AG09309 (cell line): ENCODE data around the gene TMA7.

Source experiments
- DNase-seq: peaks from one replicate; pipeline ENCODE4 v3.0.0-alpha.2; 2010; ENCODE audit warnings: low read depth
- H3K4me3 ChIP-seq: 2 replicates; pipeline ENCODE4 v1.5.1; 2011; ENCODE audit warnings: mild to moderate bottlenecking, low read depth, low read length, moderate library complexity; ENCODE audit not compliant: control insufficient read depth
- TF ChIP-seq, protein P1 (sequence below): IDR thresholded peaks from 2 replicates; pipeline ENCODE4 v1.5.1; 2011; ENCODE audit warnings: mild to moderate bottlenecking, low read depth, low read length, inconsistent platforms; ENCODE audit not compliant: insufficient read depth, control insufficient read depth; ENCODE audit errors: missing control alignments

Gene TMA7

DNA sequence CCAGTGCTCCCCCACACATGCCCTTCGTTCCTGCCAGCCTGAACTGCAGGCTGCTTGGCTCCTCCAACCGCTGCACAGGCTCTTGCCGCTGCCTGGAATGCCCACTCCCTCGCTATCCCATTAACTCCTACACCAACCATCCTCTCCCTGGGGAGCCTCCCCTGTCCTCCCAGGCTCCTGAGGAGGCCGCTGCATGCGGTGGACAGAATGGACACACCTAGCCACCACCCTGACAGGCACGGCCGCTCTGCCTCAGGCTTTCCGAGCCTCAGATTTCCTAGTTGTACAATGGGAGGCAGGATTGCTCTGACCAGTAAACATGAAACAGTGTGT, 12.5 kb upstream of the TMA7 start:
- no peak for DNase-seq

DNA sequence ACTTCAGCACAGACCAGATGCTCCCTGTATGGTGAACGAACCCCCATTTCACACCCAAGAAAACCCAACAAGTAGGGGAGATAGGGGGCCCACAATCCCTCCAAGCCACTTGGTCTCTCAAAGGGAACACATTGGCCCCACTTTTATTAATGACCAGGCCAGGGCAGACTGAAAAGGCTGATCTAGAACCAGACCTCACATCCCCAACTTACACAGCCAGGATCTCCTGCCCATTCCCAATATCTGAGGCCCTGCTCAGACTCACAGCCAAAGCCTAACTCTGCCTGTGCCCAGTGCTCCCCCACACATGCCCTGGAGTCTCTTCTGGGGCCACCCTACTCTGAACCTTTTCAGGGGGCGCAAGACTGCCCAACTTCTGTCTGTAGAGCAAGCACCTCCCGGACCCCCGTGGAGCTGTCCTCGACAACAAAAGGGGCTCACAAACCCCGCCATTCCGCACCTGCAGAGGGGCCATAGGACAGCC, 11.9 kb upstream of the TMA7 start:
- TF ChIP-seq, protein P1, sequence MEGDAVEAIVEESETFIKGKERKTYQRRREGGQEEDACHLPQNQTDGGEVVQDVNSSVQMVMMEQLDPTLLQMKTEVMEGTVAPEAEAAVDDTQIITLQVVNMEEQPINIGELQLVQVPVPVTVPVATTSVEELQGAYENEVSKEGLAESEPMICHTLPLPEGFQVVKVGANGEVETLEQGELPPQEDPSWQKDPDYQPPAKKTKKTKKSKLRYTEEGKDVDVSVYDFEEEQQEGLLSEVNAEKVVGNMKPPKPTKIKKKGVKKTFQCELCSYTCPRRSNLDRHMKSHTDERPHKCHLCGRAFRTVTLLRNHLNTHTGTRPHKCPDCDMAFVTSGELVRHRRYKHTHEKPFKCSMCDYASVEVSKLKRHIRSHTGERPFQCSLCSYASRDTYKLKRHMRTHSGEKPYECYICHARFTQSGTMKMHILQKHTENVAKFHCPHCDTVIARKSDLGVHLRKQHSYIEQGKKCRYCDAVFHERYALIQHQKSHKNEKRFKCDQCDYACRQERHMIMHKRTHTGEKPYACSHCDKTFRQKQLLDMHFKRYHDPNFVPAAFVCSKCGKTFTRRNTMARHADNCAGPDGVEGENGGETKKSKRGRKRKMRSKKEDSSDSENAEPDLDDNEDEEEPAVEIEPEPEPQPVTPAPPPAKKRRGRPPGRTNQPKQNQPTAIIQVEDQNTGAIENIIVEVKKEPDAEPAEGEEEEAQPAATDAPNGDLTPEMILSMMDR, result no peak
- peak overlapping the region; percentile 58 for H3K4me3 ChIP-seq
- no peak for DNase-seq

More for the DNA sequence above, 12.5 kb upstream of the TMA7 start:
- H3K4me3 ChIP-seq, result no peak overlapping the region
- TF ChIP-seq, protein P1, result no peak

DNA sequence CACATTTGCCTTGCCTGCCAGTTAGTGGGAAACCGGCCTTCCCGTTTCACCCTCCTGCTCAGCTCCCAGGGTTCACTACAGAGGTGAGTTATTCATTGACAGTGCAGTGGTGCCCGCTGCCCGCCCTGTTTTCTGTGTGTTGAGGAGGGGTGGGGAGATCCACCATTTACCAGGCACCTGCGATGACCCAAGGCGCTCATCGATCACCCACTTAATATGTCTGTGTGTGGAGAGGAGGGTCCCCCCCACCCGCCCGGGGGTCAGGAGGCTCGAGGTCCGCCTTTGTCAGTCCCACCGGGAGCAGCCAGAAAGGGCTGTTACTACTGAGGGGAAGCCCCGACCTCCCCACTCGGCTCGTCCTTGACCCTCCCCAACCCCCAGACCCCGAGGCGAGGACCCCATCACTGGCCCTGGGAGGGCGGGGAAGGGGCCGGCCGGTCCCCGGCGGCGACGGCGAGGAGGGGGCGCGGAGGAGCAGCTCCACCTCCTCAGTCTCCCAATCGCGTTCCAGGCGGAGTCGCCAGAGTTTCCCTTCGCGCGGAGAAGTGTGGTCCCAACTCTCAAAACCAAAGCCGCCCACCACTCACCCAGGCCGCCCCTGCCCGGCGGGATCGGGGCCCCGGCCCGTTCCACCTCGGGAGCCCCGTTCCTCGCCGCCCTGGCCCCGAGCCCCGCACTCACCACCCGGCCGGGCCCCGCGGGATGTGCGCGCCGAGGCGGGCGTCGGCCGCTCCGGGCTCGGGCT, 11.3 kb upstream of the TMA7 start:
- TF ChIP-seq, protein P1, result no peak
- H3K4me3 ChIP-seq, result peak overlapping the region; percentile 58
- DNase-seq, result no peak

DNA sequence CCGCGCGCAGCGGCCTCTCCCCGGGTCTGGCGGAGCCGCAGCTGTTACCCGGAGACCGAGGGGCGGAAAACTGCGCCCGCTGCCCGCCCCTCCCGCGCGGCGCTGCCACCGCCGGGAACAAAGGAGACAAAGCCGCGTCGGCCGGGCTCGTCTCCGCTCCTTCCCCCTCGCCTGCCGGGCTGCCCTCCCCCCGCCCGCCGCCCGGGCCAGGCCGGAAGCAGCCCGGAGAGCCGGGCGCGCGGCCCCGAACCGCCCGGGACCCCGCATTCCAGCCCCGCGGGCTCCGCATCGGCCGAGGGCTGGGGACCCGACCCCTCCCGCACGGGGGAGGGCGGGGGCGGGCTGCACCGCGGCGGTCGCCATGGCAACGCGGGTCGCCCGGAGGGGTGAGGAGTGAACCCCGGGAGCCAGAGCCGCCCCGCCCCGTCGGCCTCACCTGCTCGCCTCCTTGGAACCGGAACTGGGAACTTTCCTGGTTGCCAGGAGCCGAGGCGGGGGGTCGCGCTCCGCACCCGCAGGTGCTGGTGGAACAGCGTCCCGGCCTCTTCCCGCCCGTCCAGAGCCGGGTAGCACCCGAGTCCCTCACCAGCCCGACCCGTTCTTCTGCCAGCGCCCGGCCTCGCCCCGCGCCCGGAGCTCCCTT, 10.6 kb upstream of the TMA7 start:
- H3K4me3 ChIP-seq, result peak overlapping the region; percentile 58
- no peak for DNase-seq
- TF ChIP-seq, protein P1, result no peak

DNA sequence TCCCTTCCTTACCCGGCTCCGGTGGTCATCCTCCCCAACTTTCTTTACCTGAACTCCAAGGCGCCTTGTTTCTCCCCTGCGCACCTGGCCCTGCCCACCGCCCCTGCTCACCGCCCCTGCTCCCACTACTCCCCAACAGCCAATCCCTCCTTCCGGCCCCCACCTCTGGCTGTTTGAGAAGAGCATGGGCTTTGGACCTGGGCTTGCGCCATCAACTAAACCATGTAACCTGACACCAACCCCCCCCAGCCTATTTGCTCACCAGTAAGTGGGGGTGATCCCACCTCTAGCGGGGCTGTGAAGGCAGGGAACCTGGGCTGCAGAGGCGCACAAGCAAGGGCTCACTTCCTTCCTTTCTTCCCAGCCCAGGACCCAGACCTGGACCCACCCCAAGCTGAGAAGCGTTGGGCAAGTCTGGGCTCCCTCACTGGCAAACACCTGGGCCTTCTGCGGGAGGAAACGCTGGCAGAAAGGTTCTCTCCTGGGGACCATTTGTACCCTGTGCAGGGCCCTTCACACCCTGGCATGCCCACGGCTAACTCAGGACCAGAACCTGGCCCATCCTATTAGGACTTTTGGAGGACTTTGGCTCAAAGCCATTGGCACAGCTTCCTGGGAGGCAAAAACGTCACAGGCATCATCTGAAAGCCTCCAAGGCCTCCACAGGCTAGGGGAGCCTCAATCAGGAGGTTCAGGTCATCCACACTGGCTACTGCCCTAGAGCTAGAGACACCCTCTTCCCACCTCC, 9.9 kb upstream of the TMA7 start, which contains the start of gene PLXNB1:
Gene PLXNB1 (minus strand): TSS at position 127 of the 748 bp plus-strand sequence. CDS start 5,475 bp downstream, outside the sequence.
- H3K4me3 ChIP-seq, result peak within 1 kb of the TSS; percentile 58
- TF ChIP-seq, protein P1, result no peak
- DNase-seq, result no peak

DNA sequence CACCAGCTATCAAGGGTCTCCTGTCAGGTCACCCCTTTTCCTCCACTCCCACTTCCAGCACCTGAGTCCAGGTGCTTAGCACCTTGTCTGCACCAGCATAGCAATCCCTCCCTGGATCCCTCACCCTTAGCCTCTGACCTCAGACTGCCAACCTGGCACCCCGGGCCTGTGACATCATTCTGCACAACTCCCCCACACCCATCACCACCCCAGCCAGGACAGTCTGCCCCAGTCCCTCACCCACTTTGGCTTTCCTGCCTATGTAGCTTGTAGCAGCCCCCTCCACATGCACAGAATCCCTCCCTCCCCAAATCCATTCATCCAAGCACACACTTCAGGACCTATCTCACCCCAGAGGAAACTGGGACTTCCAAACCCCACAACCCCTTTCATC, 9.4 kb upstream of the TMA7 start:
- TF ChIP-seq, protein P1, result no peak
- no peak overlapping the region for H3K4me3 ChIP-seq
- no peak for DNase-seq
